Activated CD8-positive, alpha-beta memory T cell treated with anti-CD3 and anti-CD28 coated beads for 48 hours (primary cell): ENCODE data around the gene NPHP4.

Source experiments
- DNase-seq, 3 experiments: peaks; one replicate each; pipeline ENCODE4 v3.0.0-alpha.2; 2020; ENCODE audit warnings: low read depth in 2 of 3, low spot score in 2 of 3

NPHP4 gene

GRCh38 chr1:5974631-5975030, 17.6 kb downstream of the NPHP4 start:
- DNase-seq = no peak

GRCh38 chr1:5973771-5974170, 18.5 kb downstream of the NPHP4 start:
- DNase-seq = no peak

DNA sequence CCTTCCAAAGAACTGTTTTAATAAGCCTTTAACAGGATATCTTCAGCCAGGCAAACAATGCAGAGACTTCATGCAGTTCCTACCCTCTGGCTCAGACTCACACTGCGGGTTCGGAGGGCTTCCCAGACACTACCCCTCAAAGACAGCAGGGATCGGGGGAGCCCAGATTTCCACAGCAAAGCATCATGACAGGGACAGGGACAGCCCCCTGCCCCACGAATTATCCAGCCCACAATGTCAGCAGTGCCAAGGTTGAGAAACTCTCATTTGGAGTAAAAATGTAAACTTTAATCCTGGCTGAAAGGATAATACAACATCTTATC, 20.1 kb downstream of the NPHP4 start:
- DNase-seq = no peak

- DNase-seq = no peak
These were observed 20.6 kb downstream of the NPHP4 start for GRCh38 chr1:5971471-5972197.

GRCh38 chr1:5970610-5971273, 21.5 kb downstream of the NPHP4 start:
- DNase-seq = no peak

GRCh38 chr1:5969168-5969567, 23.1 kb downstream of the NPHP4 start:
- DNase-seq = no peak

DNA sequence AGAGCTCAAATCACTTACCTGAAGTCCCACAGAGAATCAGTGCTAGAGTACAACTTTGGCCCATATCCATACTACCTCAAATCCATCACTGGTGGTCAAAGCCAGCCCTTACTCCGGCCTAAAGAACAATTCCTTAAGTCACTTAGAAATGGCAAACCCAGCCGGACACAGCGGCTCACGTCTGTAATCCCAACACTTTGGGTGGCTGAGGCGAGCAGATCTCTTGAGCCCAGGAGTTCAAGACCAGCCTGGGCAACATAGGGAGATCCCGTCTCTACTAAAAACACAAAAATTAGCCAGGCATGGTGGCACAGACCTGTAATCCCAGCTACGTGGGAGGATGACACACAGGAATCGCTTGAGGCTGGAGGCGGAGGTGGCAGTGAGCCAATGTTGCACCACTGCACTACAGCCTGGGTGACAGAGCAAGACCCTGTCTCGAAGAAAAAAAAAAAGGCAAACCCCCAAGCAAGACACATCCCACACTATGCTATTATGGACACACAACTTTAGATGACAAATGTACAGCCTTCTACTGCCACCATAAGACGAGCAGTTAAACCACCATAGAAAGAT, 24.0 kb downstream of the NPHP4 start:
- no peak for DNase-seq

GRCh38 chr1:5967351-5968160, 24.7 kb downstream of the NPHP4 start:
- no peak for DNase-seq

- no peak for DNase-seq
These were observed 25.6 kb downstream of the NPHP4 start for GRCh38 chr1:5966543-5967205.

DNA sequence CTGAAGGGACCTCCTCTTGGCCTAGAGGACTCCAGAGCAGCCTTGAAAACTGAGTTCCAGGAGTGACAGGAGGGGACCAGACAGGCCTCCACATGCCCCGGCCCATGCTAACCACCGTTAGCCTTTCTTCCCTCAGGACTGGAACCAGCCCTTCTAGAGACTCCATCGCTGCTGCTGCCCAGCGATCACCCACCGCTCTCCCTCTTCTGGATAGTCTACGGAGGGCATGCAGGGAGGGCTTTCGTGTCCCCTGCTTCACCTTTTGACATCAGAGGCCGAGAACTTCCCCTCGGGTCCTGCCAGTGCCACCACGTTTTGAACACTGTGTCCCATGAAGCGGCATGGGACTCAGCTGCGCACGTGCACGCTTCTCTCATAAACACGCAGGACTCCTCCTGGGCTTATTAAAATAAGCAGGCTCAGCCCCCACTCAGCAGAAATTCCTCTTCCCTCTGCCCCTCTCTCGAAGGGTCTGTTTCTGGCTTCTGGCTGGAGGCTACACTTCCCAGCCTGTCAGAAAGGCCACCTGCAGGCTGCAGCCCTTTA, 26.6 kb downstream of the NPHP4 start:
- DNase-seq = no peak

- no peak for DNase-seq
These were observed 29.7 kb downstream of the NPHP4 start for GRCh38 chr1:5962265-5963105.

GRCh38 chr1:5961601-5962000, 30.6 kb downstream of the NPHP4 start:
- no peak for DNase-seq

GRCh38 chr1:5960336-5960735, 31.9 kb downstream of the NPHP4 start:
- DNase-seq = no peak

GRCh38 chr1:5959667-5960230, 32.5 kb downstream of the NPHP4 start:
- DNase-seq = no peak

GRCh38 chr1:5959087-5959486, 33.1 kb downstream of the NPHP4 start:
- no peak for DNase-seq

DNA sequence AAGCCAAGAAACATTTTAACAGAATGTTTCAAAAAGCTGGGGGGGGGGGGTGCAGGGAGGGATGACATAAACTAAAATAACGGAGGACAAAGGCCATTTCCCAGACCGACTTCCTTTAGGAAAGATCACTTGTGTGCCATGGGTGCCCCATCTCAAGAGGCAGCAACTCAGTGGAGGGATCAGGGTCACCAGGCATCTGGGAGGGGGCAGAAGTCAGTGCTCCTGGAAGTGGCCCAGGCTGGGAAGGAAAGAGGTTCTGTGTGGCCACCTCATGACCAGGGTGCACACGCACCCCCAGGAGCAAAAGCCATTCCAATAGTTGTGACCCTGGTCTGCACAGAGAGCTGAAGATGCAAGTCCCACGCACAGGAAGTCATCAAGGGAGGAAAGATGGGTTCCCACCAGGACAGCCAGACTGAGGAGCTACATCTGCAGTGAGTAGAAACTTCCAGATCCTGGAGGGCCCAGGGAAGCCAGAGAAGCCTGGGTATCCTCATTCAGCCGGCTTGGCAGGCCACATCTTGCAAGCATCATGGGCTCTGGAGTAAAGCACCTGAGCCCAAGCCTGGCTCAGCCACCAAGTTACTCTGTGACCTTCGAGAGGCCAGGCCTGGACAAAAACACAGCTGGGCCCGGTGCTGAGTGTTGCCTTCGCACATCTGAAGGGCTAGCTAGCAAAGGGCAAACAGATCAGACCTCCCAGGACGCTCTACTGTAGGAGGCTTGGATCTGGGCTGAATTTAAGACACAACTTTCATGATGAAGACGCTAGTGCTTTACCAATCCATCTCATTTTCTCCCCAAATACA, 36.0 kb downstream of the NPHP4 start:
- DNase-seq = no peak

GRCh38 chr1:5955479-5955977, 36.7 kb downstream of the NPHP4 start:
- DNase-seq = no peak

GRCh38 chr1:5954964-5955363, 37.3 kb downstream of the NPHP4 start:
- DNase-seq = no peak

- DNase-seq = no peak
These were observed 38.8 kb downstream of the NPHP4 start for GRCh38 chr1:5953386-5953785.
